B cell (primary cell): Measurements from ENCODE around the gene SCPEP1.

Experiments used
- CTCF ChIP-seq: fragments of 200-600 bp; IDR thresholded peaks from one replicate; pipeline ENCODE4 v1.8.0; 2022; ENCODE audit warnings: antibody characterized with exemption, mild to moderate bottlenecking
- EZH2 ChIP-seq: IDR thresholded peaks from 2 replicates; pipeline ENCODE4 v1.6.1; 2012; ENCODE audit warnings: borderline replicate concordance, low read depth, mild to moderate bottlenecking, moderate library complexity, low read length; ENCODE audit not compliant: insufficient read depth, poor library complexity, severe bottlenecking

GRCh38 chr17:56947741-56948140, 30.2 kb upstream of the SCPEP1 start:
- TF ChIP-seq CTCF (no peak), EZH2 (no peak)
